Caco-2 (cell line): ENCODE measurements around the gene ADAMTS19. TPM values are rescaled to one million over a fixed set of nuclear protein-coding genes. Genes with fewer than 3 reads are reported as not detected.
A peak's percentile ranks its signal among the peaks of the same experiment; 100 is the strongest.

Experiments
- BruUV-seq: library from RNA; stranded (reverse); fragments of 400-500 nt; replicated peaks from 2 replicates; lab custom pipeline; 2021; lab: Mats Ljungman, UMichigan
- CTCF ChIA-PET: fragments of 300-600 bp; sonication (Branson Sonifier 250); formaldehyde crosslinking; loops from one replicate; lab custom pipeline; 2022; ENCODE audit warnings: antibody characterized with exemption; lab: Charles Lee
- POLR2A ChIA-PET: fragments of 300-600 bp; sonication (Branson Sonifier 250); formaldehyde crosslinking; loops from one replicate; lab custom pipeline; 2022; ENCODE audit warnings: antibody characterized with exemption; lab: Charles Lee
- DNase-seq, 2 experiments: peaks; one replicate each; pipeline versions ENCODE4 v3.0.0 to v3.0.0-alpha.2; 2020 to 2022
- H3K27me3 ChIP-seq: replicated peaks from 2 replicates; pipeline ENCODE4 v1.6.0; 2011; ENCODE audit warnings: low read length; ENCODE audit not compliant: control insufficient read depth, insufficient read depth
- H3K36me3 ChIP-seq: 2 replicates; pipeline ENCODE4 v1.5.1; 2011; ENCODE audit warnings: low read length; ENCODE audit not compliant: control insufficient read depth, insufficient read depth
- H3K4me1 ChIP-seq: fragments of 250-450 bp; sonication (Bioruptor Pico); 2 replicates; pipeline ENCODE4 v1.5.1; 2020; ENCODE audit warnings: mild to moderate bottlenecking
- H3K4me3 ChIP-seq: 2 replicates; pipeline ENCODE4 v1.5.1; 2011; ENCODE audit warnings: low read depth, mild to moderate bottlenecking, control low read depth, low read length
- H3K9me3 ChIP-seq: fragments of 250-450 bp; sonication (Bioruptor Pico); 2 replicates; pipeline ENCODE4 v1.5.1; 2020; ENCODE audit warnings: mild to moderate bottlenecking, moderate library complexity
- H3K27ac Mint-ChIP-seq: one replicate; pipeline ENCODE4 v1.8.0; 2022; ENCODE audit warnings: mixed read lengths; ENCODE audit not compliant: unreplicated experiment
- H3K27me3 Mint-ChIP-seq: one replicate; pipeline ENCODE4 v1.8.0; 2022; ENCODE audit warnings: mixed read lengths; ENCODE audit not compliant: insufficient read depth, unreplicated experiment
- H3K36me3 Mint-ChIP-seq: one replicate; pipeline ENCODE4 v1.8.0; 2022; ENCODE audit warnings: mild to moderate bottlenecking, mixed read lengths; ENCODE audit not compliant: insufficient read depth, unreplicated experiment
- H3K4me1 Mint-ChIP-seq: one replicate; pipeline ENCODE4 v1.8.0; 2022; ENCODE audit warnings: low read depth, mixed read lengths; ENCODE audit not compliant: unreplicated experiment
- H3K4me3 Mint-ChIP-seq: one replicate; pipeline ENCODE4 v1.8.0; 2022; ENCODE audit warnings: mild to moderate bottlenecking, moderate library complexity, mixed read lengths; ENCODE audit not compliant: unreplicated experiment
- H3K9me3 Mint-ChIP-seq: one replicate; pipeline ENCODE4 v1.8.0; 2022; ENCODE audit warnings: mixed read lengths; ENCODE audit not compliant: unreplicated experiment
- intact Hi-C: fragments of 100-400 bp; cut with micrococcal nuclease; formaldehyde crosslinking; loops from one replicate; pipeline ENCODE4 v1.10.0; 2022; ENCODE audit not compliant: unreplicated experiment
- total RNA-seq: library from RNA; stranded (reverse); gene quantifications from 2 replicates; pipeline ENCODE4 v1.2.3, GENCODE V29; 2022
- TF ChIP-seq, protein P1 (sequence below), 2 experiments: fragments of 200-600 bp in 1 of 2; IDR thresholded peaks; 1 replicate in 1 of 2; 2 replicates in 1 of 2; pipeline versions ENCODE4 v1.5.1 to v1.8.0; 2011 to 2022; ENCODE audit warnings: antibody characterized with exemption in 1 of 2, control low read depth in 1 of 2, inconsistent platforms in 1 of 2, low read depth in 1 of 2, low read length in 1 of 2, mild to moderate bottlenecking in 1 of 2, moderate library complexity in 1 of 2; ENCODE audit not compliant: insufficient read depth in 1 of 2, severe bottlenecking in 1 of 2, unreplicated experiment in 1 of 2

The ADAMTS19 gene
- total RNA-seq, 1 experiment from 2014 or later, result 0.95 TPM

DNA sequence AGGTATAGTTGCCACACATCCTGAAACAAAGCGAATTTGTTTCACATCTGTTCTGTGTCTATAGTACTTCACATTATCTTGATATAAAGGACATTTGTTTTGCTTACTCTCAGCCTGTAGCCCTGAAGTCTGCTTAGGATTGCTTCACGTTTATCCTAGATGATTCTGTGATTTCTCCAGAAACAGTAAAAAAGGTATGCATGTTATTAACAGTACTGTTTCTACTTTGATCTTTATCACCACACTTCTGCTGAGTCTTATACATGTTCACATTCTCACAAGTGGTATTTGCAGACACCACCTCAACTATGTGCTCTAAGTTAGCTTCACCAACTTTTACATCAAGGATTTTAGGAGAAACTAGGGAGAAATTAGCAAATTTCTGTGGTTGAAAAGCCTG, 47.4 kb upstream of the ADAMTS19 start:
- H3K9me3 Mint-ChIP-seq, result peaks cover 18% of the 10 kb centered on the region
- CTCF ChIA-PET, result no interaction called here
- peaks cover 19% of the 10 kb centered on the region; the same call in 1 of the 2 replicates for H3K4me1 ChIP-seq
- peaks cover 12% of the 10 kb centered on the region for H3K4me1 Mint-ChIP-seq
- BruUV-seq, result no TSS peak
- no peaks in the 10 kb centered on the region for H3K36me3 Mint-ChIP-seq
- H3K36me3 ChIP-seq, result no peaks in the 10 kb centered on the region
- POLR2A ChIA-PET, result no interaction called here
- TF ChIP-seq, protein P1, sequence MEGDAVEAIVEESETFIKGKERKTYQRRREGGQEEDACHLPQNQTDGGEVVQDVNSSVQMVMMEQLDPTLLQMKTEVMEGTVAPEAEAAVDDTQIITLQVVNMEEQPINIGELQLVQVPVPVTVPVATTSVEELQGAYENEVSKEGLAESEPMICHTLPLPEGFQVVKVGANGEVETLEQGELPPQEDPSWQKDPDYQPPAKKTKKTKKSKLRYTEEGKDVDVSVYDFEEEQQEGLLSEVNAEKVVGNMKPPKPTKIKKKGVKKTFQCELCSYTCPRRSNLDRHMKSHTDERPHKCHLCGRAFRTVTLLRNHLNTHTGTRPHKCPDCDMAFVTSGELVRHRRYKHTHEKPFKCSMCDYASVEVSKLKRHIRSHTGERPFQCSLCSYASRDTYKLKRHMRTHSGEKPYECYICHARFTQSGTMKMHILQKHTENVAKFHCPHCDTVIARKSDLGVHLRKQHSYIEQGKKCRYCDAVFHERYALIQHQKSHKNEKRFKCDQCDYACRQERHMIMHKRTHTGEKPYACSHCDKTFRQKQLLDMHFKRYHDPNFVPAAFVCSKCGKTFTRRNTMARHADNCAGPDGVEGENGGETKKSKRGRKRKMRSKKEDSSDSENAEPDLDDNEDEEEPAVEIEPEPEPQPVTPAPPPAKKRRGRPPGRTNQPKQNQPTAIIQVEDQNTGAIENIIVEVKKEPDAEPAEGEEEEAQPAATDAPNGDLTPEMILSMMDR (IDR thresholded peaks at IDR 0.05; ENCODE audit: insufficient read depth in 1 of 2, low read depth in 1 of 2, low read length in 1 of 2, severe bottlenecking in 1 of 2, unreplicated experiment in 1 of 2), result no peak
- peaks cover 2% of the 10 kb centered on the region for H3K27me3 Mint-ChIP-seq
- intact Hi-C loops, result loop anchor here (5.0 kb wide), 1 partner anchor 50 kb away; the partner anchor contains the start of gene ADAMTS19
- DNase-seq, result no peak
- no peak overlapping the region for H3K4me3 ChIP-seq
- no peaks in the 10 kb centered on the region for H3K27me3 ChIP-seq
- no peak overlapping the region for H3K27ac Mint-ChIP-seq
- H3K9me3 ChIP-seq, result no peaks in the 10 kb centered on the region; the same call in 1 of the 2 replicates
- no peak overlapping the region for H3K4me3 Mint-ChIP-seq

DNA sequence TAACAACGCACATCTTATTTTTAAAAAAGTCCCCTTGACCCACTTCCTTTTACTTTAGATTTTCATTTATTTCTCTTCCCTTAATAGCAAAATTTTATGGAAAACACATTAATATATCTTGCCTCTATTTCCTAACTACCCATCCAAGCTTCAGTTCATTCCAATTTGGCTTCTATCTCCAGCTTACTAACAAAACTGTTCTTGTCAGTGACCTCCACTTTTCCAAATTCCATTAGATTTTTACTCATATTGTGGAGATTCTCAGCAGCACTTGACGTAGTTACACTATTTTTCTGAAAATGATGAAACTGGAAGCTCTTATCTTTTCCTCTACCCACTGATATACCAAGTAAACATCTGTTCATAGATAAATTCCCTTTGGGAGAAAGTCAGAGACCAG, 46.5 kb upstream of the ADAMTS19 start:
- H3K4me3 ChIP-seq, result no peak overlapping the region
- POLR2A ChIA-PET, result no interaction called here
- TF ChIP-seq, protein P1 (IDR thresholded peaks at IDR 0.05; ENCODE audit: insufficient read depth in 1 of 2, low read depth in 1 of 2, low read length in 1 of 2, severe bottlenecking in 1 of 2, unreplicated experiment in 1 of 2), result no peak
- no peak for DNase-seq
- no peaks in the 10 kb centered on the region; the same call in 1 of the 2 replicates for H3K9me3 ChIP-seq
- Mint-ChIP-seq H3K4me1 (peaks cover 12% of the 10 kb centered on the region), H3K27ac (peak overlapping the region; percentile 45), H3K9me3 (peaks cover 18% of the 10 kb centered on the region), H3K27me3 (peaks cover 2% of the 10 kb centered on the region), H3K4me3 (no peak overlapping the region), H3K36me3 (no peaks in the 10 kb centered on the region)
- H3K4me1 ChIP-seq, result peaks cover 19% of the 10 kb centered on the region; the same call in 1 of the 2 replicates
- H3K27me3 ChIP-seq, result no peaks in the 10 kb centered on the region
- intact Hi-C loops, result loop anchor here (5.0 kb wide), 1 partner anchor 49 kb away; the partner anchor contains the start of gene ADAMTS19
- BruUV-seq, result no TSS peak
- CTCF ChIA-PET, result no interaction called here
- no peaks in the 10 kb centered on the region for H3K36me3 ChIP-seq

DNA sequence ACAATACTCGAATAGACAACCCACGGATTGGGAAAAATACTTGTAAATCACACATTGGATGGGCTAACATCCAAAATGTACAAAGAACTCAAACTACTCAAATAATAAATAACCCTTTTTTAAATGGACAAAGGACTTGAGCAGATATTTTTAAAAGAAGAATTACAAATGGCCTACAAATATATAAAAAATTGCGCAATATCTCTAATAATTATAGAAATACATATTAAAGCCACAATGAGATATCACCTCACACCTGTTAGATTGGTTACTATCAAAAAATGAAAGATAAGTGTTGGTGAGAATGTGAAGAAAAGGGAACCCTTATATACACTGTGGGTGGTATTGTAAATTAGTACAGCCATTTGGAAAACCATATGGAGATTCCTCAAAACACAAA, 40.8 kb upstream of the ADAMTS19 start:
- no peak overlapping the region for H3K4me3 Mint-ChIP-seq
- no peak for DNase-seq
- TF ChIP-seq, protein P1 (IDR thresholded peaks at IDR 0.05; ENCODE audit: insufficient read depth in 1 of 2, low read depth in 1 of 2, low read length in 1 of 2, severe bottlenecking in 1 of 2, unreplicated experiment in 1 of 2), result no peak
- H3K27ac Mint-ChIP-seq, result no peak overlapping the region
- CTCF ChIA-PET, result no interaction called here
- Histone ChIP-seq H3K4me3 (no peak overlapping the region), H3K9me3 (no peaks in the 10 kb centered on the region; the same call in 1 of the 2 replicates), H3K27me3 (no peaks in the 10 kb centered on the region), H3K4me1 (no peaks in the 10 kb centered on the region), H3K36me3 (no peaks in the 10 kb centered on the region)
- BruUV-seq, result no TSS peak
- no peaks in the 10 kb centered on the region for H3K36me3 Mint-ChIP-seq
- POLR2A ChIA-PET, result no interaction called here
- peaks cover 7% of the 10 kb centered on the region for H3K9me3 Mint-ChIP-seq
- intact Hi-C loops, result no loop called here
- H3K27me3 Mint-ChIP-seq, result peaks cover 2% of the 10 kb centered on the region
- no peaks in the 10 kb centered on the region for H3K4me1 Mint-ChIP-seq
